K562 (cell line): ENCODE data around the gene LCA5. TPM values are rescaled to one million over a fixed set of nuclear protein-coding genes. Genes with fewer than 3 reads are reported as not detected.

Experiments used
- ATAC-seq: fragments of 200-7000 bp; cut with Tn5 transposase; 3 replicates; pipeline ENCODE4 v1.9.1; 2020; ENCODE audit warnings: moderate library complexity
- BruUV-seq: library from RNA; stranded (reverse); fragments of 400-500 nt; replicated peaks from 2 replicates; lab custom pipeline; 2021; lab: Mats Ljungman, UMichigan
- CTCF ChIA-PET: fragments of 300-600 bp; formaldehyde crosslinking; extraction: SDS; loops from one replicate; lab custom pipeline; 2021; ENCODE audit warnings: low intra/inter-chr PET ratio; lab: Yijun Ruan, JAX
- POLR2A ChIA-PET: fragments of 300-600, 350-650 bp; sonication (Branson Sonifier 250); formaldehyde crosslinking; extraction: SDS; loops from one replicate; lab custom pipeline; 2021; ENCODE audit warnings: antibody characterized with exemption, inconsistent platforms; lab: Yijun Ruan, JAX
- DNase-seq, 4 experiments: peaks; one replicate each; pipeline versions ENCODE4 v3.0.0 to v3.0.0-alpha.2; 2011 to 2018; ENCODE audit warnings: low spot score in 3 of 4, mixed read lengths in 3 of 4; ENCODE audit errors: extremely low read depth in 1 of 4
- FAIRE-seq: peaks from 2 replicates; lab custom pipeline; 2011; peaks lifted over from hg19 to GRCh38; lab: Jason Lieb, UNC
- H2AFZ ChIP-seq: 2 replicates; pipeline ENCODE4 v1.6.0; 2011; ENCODE audit warnings: low read depth, low read length, control low read depth, inconsistent platforms
- H3K27ac ChIP-seq: fragments of 200-600 bp; 3 replicates; pipeline ENCODE4 v1.8.0; 2011; ENCODE audit warnings: low read depth, mild to moderate bottlenecking, control low read depth, inconsistent platforms, low read length, moderate library complexity, mixed read lengths; ENCODE audit errors: extremely low read depth
- H3K27me3 ChIP-seq, 2 experiments: fragments of 300-600 bp in 1 of 2; 2 replicates in 1 of 2; 3 replicates in 1 of 2; pipeline versions ENCODE4 v1.6.0 to v1.8.0; 2011; ENCODE audit warnings: inconsistent platforms in 2 of 2, low read length in 2 of 2, mild to moderate bottlenecking in 1 of 2, mixed read lengths in 1 of 2, moderate library complexity in 1 of 2; ENCODE audit not compliant: control insufficient read depth in 2 of 2, insufficient read depth in 2 of 2
- H3K36me3 ChIP-seq: fragments of 300-600 bp; 3 replicates; pipeline ENCODE4 v1.8.0; 2011; ENCODE audit warnings: mild to moderate bottlenecking, low read length, inconsistent platforms; ENCODE audit not compliant: control insufficient read depth, insufficient read depth
- H3K4me1 ChIP-seq, 2 experiments: fragments of 200-600 bp in 1 of 2; replicated peaks in 1 of 2; 2 replicates in 1 of 2; 3 replicates in 1 of 2; pipeline versions ENCODE4 v1.5.1 to v1.8.0; 2011; ENCODE audit warnings: inconsistent platforms in 2 of 2, low read length in 2 of 2, mild to moderate bottlenecking in 1 of 2, mixed read lengths in 1 of 2, moderate library complexity in 1 of 2; ENCODE audit not compliant: control insufficient read depth in 2 of 2, insufficient read depth in 2 of 2
- H3K4me2 ChIP-seq: 2 replicates; pipeline ENCODE4 v1.6.1; 2011; ENCODE audit warnings: low read length, control low read depth, inconsistent platforms, mixed read lengths; ENCODE audit not compliant: insufficient read depth
- H3K4me3 ChIP-seq: fragments of 200-600 bp; sonication (generic), shearing (Covaris generic); 2 replicates; pipeline ENCODE4 v1.5.1; 2016; ENCODE audit warnings: control low read depth, inconsistent platforms
- H3K79me2 ChIP-seq: fragments of 200-600 bp; 3 replicates; pipeline ENCODE4 v1.8.0; 2011; ENCODE audit warnings: low read length, inconsistent platforms; ENCODE audit not compliant: control insufficient read depth, insufficient read depth
- H3K9ac ChIP-seq, 2 experiments: 2 replicates each; pipeline versions ENCODE4 v1.6.0 to v1.6.1; 2011; ENCODE audit warnings: low read depth in 2 of 2, low read length in 2 of 2, control low read depth in 1 of 2, inconsistent platforms in 1 of 2, mild to moderate bottlenecking in 1 of 2, mixed read lengths in 1 of 2; ENCODE audit not compliant: insufficient read depth in 1 of 2
- H3K9me1 ChIP-seq: one replicate; pipeline ENCODE4 v1.6.0; 2011; ENCODE audit warnings: inconsistent platforms, mild to moderate bottlenecking, low read length, moderate library complexity; ENCODE audit not compliant: control insufficient read depth, insufficient read depth
- H3K9me3 ChIP-seq: replicated peaks from 2 replicates; pipeline ENCODE4 v1.5.1; 2011; ENCODE audit warnings: low read depth, low read length, inconsistent platforms; ENCODE audit not compliant: control insufficient read depth, insufficient read depth
- H4K20me1 ChIP-seq: replicated peaks from 2 replicates; pipeline ENCODE4 v1.6.1; 2011; ENCODE audit warnings: low read length, inconsistent platforms, mixed read lengths; ENCODE audit not compliant: control insufficient read depth, insufficient read depth
- CEBPB ChIP-seq: fragments of 450-650 bp; IDR thresholded peaks from 2 replicates; pipeline ENCODE4 v1.6.1; 2016; ENCODE audit warnings: missing genetic modification characterization, missing compliant biosample characterization
- HBP1 ChIP-seq: fragments of 450-650 bp; formaldehyde crosslinking; IDR thresholded peaks from 2 replicates; pipeline ENCODE4 v1.4.0; 2022; ENCODE audit warnings: missing genetic modification characterization
- ILF3 ChIP-seq: fragments of 450-650 bp; IDR thresholded peaks from 2 replicates; pipeline ENCODE4 v1.6.1; 2018; ENCODE audit warnings: antibody characterized with exemption, mild to moderate bottlenecking, moderate library complexity, borderline replicate concordance
- TEAD2 ChIP-seq: fragments of 450-650 bp; IDR thresholded peaks from 2 replicates; pipeline ENCODE4 v1.6.1; 2016; ENCODE audit warnings: missing genetic modification characterization, control low read depth, missing compliant biosample characterization
- ZNF277 ChIP-seq: fragments of 250-450 bp; sonication (Bioruptor Pico); IDR thresholded peaks from 2 replicates; pipeline ENCODE4 v1.8.0; 2022; ENCODE audit warnings: inconsistent platforms, mild to moderate bottlenecking, moderate library complexity, borderline replicate concordance
- WGBS: fragments of 100-300 bp; shearing (Covaris generic); methylation state at CpG from one replicate; pipeline ENCODE4 v1.1.6; 2016; ENCODE audit warnings: low coverage, mixed read lengths; ENCODE audit not compliant: insufficient coverage; ENCODE audit errors: missing lambda C conversion rate; 5-methylcytosine and 5-hydroxymethylcytosine counted together
- in situ Hi-C: fragments of 300-500 bp; cut with MboI; formaldehyde crosslinking; loops from 4 replicates; pipeline ENCODE4 v1.15.0; 2018; ENCODE audit warnings: inconsistent platforms, mixed read lengths
- intact Hi-C: fragments of 100-400 bp; cut with micrococcal nuclease; formaldehyde crosslinking; loops from 2 replicates; pipeline ENCODE4 v1.14.2; 2022
- polyA plus RNA-seq, 8 experiments: library from polyadenylated mRNA; depleted of rRNA in 4 of 8; stranded (reverse) in 5 of 8; unstranded in 3 of 8; fragments of >200 nt; fragmentation: Nextera tagmentation in 2 of 8; fragmentation: Illumina TruSeq in 1 of 8; extraction: Ambion mirVana in 2 of 8; extraction: Trizol in 1 of 8; gene quantifications; 2 replicates each; pipeline versions ENCODE4 v1.2.1 to v1.2.3, GENCODE V29; 2011 to 2014; ENCODE audit warnings: inconsistent platforms in 1 of 8, missing spikeins in 1 of 8
- total RNA-seq, 7 experiments: library from RNA; depleted of rRNA in 6 of 7; stranded (reverse); fragments of >200 nt in 6 of 7; fragmentation: Illumina TruSeq in 2 of 7; extraction: Trizol in 2 of 7; gene quantifications; 2 replicates each; pipeline versions ENCODE4 v1.2.1 to v1.2.3, GENCODE V29; 2011 to 2021; ENCODE audit warnings: low replicate concordance in 1 of 7

The LCA5 gene
- total and polyA plus RNA-seq, 9 of the 15 experiments (the other 6 are each of a cell fraction or from before 2014, with no cell fraction given): 1.0 to 3.4 (median 1.8) TPM

- TF ChIP-seq HBP1 (no peak), ZNF277 (no peak), ILF3 (no peak)
Observed at GRCh38 chr6:79515436-79515835, 21.8 kb downstream of the LCA5 start (continued).

GRCh38 chr6:79513111-79513510 is 24.1 kb downstream of the LCA5 start:
- H3K4me1 ChIP-seq: no peaks in the 10 kb centered on the region
- POLR2A ChIA-PET: interaction anchor here (0.8 to 1.8 kb wide), 2 partner anchors 11 to 26 kb away, joined by 3 read pairs; no protein-coding TSS in a partner anchor
- intact Hi-C loops (no loop called here), in situ Hi-C loops (no loop called here)
- no peak overlapping the region for H3K27ac ChIP-seq
- no peaks in the 10 kb centered on the region for H4K20me1 ChIP-seq
- WGBS: 35% methylated on average over 6 of the region's 6 CpGs
- no peak overlapping the region for H3K4me2 ChIP-seq
- no peaks in the 10 kb centered on the region for H3K27me3 ChIP-seq
- H3K4me3 ChIP-seq: no peak overlapping the region
- no peaks in the 10 kb centered on the region for H3K79me2 ChIP-seq
- H3K9me1 ChIP-seq: no peaks in the 10 kb centered on the region
- H3K9ac ChIP-seq: no peak overlapping the region
- no peak overlapping the region for H2AFZ ChIP-seq
- ATAC-seq: no peak
- TF ChIP-seq CEBPB (peak; percentile 43; the same call in 1 of the 2 replicates), TEAD2 (no peak)
- TF ChIP-seq, all 486 proteins: peak for 1
- CTCF ChIA-PET: no interaction called here
- DNase-seq: no peak
- no peak for FAIRE-seq
- Histone ChIP-seq H3K9me3 (no peaks in the 10 kb centered on the region), H3K36me3 (no peaks in the 10 kb centered on the region; the same call in 2 of the 3 replicates)
- no TSS peak for BruUV-seq
